ENCODE data around the gene TPM2. TPM values are rescaled to one million over a fixed set of nuclear protein-coding genes. Genes with fewer than 3 reads are reported as not detected.

TPM2 gene
- polyA plus RNA-seq, 1 donor = 10,018 TPM

DNA sequence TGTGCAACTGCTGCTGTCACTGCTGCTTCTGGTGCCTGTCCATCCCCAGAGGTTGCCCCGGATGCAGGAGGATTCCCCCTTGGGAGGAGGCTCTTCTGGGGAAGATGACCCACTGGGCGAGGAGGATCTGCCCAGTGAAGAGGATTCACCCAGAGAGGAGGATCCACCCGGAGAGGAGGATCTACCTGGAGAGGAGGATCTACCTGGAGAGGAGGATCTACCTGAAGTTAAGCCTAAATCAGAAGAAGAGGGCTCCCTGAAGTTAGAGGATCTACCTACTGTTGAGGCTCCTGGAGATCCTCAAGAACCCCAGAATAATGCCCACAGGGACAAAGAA, 15.7 kb downstream of the TPM2 start:
- DNase-seq = no peak

- no peak for DNase-seq
Measured at GRCh38 chr9:35673132-35674024, 16.3 kb downstream of the TPM2 start, which contains the start of gene CA9. Gene CA9 (plus strand): TSS chr9:35673928. CDS start chr9:35673960, 32 bp downstream.

DNA sequence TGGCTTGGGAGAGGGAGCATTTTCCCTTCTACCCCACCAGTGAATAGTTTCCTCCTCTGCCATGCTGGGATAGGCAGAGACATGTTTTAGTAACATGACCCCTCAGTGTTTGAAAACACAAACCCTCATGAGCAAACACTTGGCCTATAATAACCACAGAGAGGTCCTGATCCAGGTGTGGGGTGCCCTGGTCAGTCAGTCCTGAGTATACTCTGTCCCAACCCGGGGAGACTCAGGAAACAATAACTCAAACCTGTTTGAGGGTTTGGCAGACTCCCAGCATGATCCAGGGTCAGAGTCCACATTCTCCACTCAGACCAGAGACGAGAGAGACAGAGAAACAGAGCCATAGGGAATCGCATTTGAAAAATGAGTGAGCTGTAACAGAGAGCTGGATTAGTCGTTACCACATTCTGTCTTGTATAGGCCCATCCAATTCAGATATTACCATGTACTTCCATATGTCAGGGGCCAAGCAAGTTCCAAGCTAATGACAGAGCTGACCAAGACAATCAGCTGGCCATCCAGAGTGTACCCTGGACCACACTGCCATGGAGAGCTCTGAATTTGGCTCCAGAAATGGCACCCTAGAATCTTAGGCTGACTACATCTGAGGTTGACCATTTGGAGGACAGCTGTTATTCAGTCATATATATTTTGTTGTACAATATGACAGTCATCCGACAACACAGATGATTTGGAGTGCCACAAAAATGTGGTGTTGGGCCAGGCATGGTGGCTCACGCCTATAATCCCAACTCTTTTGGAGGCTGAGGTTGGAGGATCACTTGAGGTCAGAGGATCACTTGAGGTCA, 20.2 kb downstream of the TPM2 start:
- DNase-seq = no peak

GRCh38 chr9:35667939-35668338, 21.8 kb downstream of the TPM2 start:
- DNase-seq = no peak

DNA sequence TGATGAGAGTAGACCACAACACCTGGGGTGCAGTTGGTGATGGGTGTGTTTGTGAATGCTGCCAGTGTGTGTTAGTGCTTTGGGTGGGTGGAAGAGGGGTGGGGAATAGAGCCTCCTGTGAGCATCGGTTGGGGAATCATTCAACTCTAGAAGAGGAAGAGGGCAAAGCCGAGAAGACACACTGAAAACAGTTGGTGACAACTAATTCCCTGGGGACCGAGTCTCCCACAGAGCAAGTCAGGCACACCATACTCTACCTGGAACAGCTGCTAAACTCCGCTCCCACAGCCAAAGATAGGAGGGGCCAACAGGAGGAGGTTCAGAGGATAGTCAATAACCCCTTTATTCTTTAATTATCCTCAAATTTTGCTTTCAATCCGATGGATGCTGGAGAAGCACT, 23.2 kb downstream of the TPM2 start:
- DNase-seq = no peak

- DNase-seq = no peak
Measured at GRCh38 chr9:35666045-35666444, 23.7 kb downstream of the TPM2 start.

DNA sequence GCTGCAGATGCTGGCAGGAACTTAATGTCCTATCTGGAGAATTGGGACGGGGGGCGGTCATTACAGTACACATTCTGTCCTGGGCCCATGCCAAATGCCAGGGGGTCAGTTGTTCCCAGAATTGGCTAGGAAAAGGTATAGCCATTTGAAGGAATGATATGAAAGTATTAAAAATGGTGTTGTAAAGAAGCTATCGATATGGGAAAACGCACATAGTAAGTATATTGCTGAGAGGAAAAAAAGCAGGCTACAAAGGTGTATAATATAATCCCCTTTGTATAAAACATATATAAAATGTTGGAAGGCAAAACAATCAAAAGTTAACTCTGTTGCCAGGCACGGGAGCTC, 24.3 kb downstream of the TPM2 start:
- no peak for DNase-seq

DNA sequence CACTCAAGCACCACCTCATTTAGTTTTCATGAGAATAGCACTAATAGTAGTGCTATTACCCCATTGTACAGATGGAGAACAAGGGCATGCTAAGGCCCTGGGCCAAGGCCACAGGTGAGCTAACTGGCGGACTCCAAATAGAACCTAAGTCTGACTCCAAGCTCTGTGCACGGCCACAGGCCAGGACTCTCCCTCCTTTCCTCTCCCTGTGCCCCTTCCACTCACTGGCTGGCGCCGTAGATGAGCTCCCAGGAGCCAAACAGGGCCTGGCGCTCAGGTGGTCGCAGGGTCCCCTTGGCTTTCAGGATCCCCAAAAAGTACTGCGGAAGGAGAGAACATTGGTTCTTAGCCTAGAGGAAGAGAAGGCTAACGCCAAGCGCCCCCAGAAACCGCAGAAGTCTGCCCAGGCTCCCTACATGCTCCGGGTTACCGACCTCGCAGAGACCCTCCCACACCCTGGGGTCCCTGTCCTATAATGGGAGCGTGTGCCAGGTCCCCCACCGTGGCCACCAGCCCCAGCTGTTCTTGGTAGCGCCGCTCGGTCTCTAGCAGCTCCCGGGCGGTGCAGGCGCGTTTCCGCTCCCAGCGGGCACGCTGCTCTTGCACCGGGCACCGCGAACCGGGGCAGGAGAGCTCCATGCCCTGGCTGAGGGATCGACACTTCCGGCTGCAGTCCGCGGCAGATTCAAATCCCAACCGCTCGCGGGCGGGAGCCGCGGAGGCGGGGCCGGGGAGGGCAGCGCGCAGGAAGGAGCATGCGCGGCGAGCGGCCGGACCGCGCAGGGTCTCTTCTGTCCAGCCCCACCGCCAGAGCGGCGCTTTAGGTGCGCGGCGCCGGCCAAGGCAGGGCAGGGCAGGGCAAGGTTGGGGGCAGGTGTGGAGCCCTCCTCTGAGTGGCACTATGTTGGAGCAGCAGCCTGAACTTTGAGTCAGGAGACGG, 24.9 kb downstream of the TPM2 start, which contains the start of gene ARHGEF39:
ARHGEF39 (minus strand) TSS at position 665 of the 940 bp plus-strand sequence; CDS start at position 639, 26 bp downstream.
- DNase-seq = peak; percentile 83

- DNase-seq = no peak
Measured at GRCh38 chr9:35662437-35662836, 27.3 kb downstream of the TPM2 start.

GRCh38 chr9:35661756-35662350, 27.9 kb downstream of the TPM2 start:
- no peak for DNase-seq

DNA sequence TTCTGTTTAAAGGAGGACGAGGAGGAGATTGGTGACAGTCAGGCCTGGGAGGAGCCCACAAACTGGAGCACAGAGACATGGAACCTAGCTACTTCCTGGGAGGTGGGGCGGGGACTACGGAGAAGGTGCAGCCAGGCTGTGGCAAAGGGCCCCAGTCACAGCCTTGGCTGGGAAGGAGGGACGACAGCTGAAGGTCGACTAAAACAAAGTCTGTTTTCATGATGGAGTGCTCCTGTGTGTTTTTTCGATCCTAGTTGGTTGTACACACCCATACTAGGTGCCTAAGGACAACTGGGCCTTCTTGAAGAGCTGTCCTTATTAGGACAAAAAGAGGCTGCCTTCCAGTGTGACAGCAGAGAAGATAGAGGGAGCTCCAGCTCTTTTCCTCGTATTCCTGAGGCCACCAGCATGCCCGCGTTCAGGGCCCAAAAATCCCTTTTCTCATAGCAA, 28.7 kb downstream of the TPM2 start:
- DNase-seq = no peak

- no peak for DNase-seq
Measured at GRCh38 chr9:35659340-35659739, 30.4 kb downstream of the TPM2 start.

DNA sequence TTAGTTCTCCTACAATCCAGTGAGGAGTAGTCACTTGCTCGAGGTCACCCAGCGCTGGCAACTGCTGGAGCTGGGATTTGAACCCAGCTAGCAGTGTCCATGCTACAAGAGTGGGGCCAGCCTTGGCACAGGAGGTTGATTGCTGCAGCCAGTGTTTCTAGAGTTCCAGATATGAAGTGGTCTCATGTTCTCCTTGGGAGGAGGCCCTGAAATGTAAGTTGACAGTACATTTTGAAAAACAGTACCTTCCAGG, 30.8 kb downstream of the TPM2 start:
- no peak for DNase-seq

- peak; percentile 93 for DNase-seq
Measured at GRCh38 chr9:35658137-35658967, 31.4 kb downstream of the TPM2 start, which contains the start of gene CCDC107. Gene CCDC107 (plus strand): TSS chr9:35658292. CDS start chr9:35658380, 88 bp downstream.

DNA sequence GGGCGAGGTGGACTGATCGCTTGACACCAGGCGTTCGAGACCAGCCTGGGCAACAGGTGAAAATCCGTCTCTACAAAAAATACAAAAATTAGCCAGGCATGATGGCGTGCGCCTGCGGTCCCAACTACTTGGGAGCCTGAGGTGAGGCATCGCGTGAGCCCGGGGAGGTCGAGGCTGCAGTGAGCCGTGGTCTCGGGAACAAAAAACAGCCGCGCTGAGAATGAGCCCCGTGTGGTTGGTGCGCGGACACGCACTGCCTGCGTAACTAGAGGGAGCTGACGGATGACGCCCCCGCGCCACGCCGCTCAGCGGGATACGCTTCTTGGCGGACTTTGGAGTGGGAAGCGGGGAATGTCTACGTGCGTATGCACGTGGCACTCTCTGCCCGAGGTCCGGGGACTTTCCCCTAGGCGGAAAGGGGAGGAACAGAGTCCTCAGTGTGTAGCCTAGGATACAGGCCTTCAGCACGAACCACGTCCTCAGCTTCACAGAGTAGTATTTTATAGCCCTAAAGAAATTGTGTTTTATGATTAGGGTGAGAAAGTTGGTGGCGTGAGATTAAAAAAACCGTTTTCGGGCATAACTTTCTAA, 32.1 kb downstream of the TPM2 start, which contains the start of gene RMRP:
RMRP (minus strand) TSS at position 474 of the 591 bp plus-strand sequence.
- peak; percentile 98 for DNase-seq

DNA sequence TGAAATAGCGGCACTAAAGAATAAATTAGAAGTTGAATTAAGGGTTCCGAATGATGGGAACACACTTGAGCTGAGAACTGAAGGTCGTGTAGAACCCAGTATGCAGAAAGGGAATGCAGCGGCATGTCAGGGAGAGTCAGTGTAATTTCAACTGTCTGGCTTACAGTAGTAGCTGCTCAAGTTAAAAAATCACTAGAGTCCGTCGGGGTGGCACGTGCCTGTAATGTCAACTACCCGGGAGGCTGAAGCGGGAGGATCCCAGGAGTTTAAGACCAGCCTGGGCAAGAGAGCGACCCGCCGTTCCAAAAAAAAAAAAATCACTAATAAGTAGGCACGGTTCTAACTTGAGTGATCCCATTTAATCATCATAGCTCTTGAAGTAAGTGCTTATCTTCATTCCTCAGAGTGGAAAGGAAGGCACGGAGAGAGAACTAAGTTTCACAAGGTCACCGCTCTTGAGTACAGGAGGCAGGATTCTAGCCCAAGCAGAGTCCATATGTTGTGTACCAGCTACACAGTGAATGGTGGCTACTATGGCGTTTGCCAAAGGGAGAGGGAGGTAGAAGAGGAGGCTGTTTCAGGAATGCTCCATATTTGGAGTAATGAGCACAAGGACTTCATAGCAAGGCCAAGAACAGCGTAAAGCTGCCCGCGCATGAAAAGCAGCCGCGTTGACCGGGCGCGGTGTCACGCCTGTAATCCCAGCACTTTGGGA, 32.7 kb downstream of the TPM2 start:
- no peak for DNase-seq

- DNase-seq = no peak
Measured at GRCh38 chr9:35656348-35656747, 33.4 kb downstream of the TPM2 start.

- no peak for DNase-seq
Measured at GRCh38 chr9:35653611-35654010, 36.1 kb downstream of the TPM2 start.

DNA sequence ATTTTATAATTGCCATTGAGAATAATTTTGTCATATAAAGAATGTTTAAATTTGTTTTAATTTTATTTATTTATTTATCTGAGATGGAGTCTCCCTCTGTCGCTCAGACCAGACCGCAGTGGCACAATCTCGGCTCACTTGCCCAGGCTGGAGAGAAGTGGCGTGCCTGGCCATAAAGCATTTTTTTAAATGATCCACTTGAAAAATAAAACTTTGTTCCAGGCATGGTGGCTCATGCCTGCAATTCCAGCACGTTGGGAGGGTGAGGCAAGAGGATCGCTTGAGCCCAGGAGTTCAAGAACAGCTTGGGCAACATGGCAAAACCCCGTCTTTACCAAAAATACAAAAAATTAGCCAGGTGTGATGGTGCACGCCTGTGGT, 36.9 kb downstream of the TPM2 start:
- no peak for DNase-seq

All from hindlimb muscle (tissue), 1 donor.